ENCODE data around the gene ATRIP. TPM values are rescaled to one million over a fixed set of nuclear protein-coding genes. Genes with fewer than 3 reads are reported as not detected.

The ATRIP gene
- total and polyA plus RNA-seq, 9 donors: 3.9 to 11.4 (median 6.4) TPM

DNA sequence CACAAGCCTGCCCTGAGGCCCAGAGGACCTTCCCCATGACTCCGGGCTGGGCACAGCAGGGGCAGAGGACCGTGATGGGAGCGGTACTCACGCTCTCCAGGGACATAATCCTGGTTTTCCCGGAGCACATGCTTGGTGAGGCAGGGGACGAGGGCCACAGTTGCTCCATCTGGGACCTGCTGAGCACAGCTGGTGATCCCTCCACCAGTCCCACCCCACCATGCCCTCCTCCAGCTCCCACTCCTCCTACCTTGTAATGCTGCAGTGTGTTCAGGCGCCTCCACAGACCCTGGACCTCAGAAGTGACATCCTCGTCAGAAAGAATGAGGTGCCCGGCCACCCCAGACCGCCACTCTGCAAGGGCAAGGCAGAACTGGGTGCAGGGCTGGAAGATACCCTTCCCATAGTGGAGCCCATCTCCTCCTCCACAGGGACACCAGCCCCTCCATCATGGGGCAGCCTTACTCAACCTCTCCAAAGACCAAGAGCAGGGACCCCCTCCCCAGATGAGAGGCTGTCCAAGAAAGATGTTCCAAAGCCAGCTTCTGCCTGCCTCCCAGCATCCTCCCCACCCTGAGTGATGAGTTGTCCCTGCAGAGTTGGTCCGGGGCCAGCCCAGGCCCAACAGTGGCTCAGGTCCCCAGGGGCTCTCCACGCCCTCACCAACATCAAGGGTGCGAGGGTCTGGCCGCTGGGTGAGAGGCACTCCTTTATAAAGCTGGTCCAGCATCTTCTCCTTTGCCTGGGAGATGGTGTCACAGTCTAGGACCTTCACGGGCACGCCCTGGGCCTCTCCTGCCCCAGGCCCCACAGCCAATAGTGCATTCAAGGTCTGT is 36.1 kb upstream of the ATRIP start:
- peak in 4 of 5 donors; percentile 14 to 24 (median 18) for DNase-seq
- intact Hi-C loops (cut with DNase I): no loop called here
- Histone ChIP-seq H3K27me3 (no peaks in the 10 kb centered on the region), H3K36me3 (no peaks in the 10 kb centered on the region), H3K4me3 (no peak overlapping the region), H3K9me3 (no peaks in the 10 kb centered on the region), H3K27ac (no peak overlapping the region), H3K4me1 (ENCODE audit: insufficient read depth) (no peaks in the 10 kb centered on the region)
- WGBS, 3 donors: 94 to 97% (median 94%) methylated on average over 16 of the region's 16 CpGs
- TF ChIP-seq CTCF (IDR thresholded peaks at IDR 0.05) (no peak), EP300 (IDR thresholded peaks at IDR 0.05) (no peak), POLR2A (IDR thresholded peaks at IDR 0.05) (no peak)

GRCh38 chr3:48411041-48411588 is 35.4 kb upstream of the ATRIP start:
- H3K36me3 ChIP-seq: no peaks in the 10 kb centered on the region
- H3K27ac ChIP-seq: no peak overlapping the region
- TF ChIP-seq POLR2A (IDR thresholded peaks at IDR 0.05) (no peak), CTCF (IDR thresholded peaks at IDR 0.05) (no peak), EP300 (IDR thresholded peaks at IDR 0.05) (no peak)

GRCh38 chr3:48411606-48412374 is 34.7 kb upstream of the ATRIP start:
- H3K4me3 ChIP-seq: no peak overlapping the region
- intact Hi-C loops (cut with DNase I): no loop called here
- H3K9me3 ChIP-seq: no peaks in the 10 kb centered on the region
- no peak overlapping the region for H3K27ac ChIP-seq
- no peaks in the 10 kb centered on the region for H3K4me1 ChIP-seq (ENCODE audit: insufficient read depth)
- no peak for TF ChIP-seq POLR2A (IDR thresholded peaks at IDR 0.05)
- no peak for TF ChIP-seq CTCF (IDR thresholded peaks at IDR 0.05)
- TF ChIP-seq EP300 (IDR thresholded peaks at IDR 0.05): no peak
- peak in 1 of 5 donors; percentile 11 for DNase-seq
- no peaks in the 10 kb centered on the region for H3K27me3 ChIP-seq
- WGBS, 3 donors: 90 to 94% (median 91%) methylated on average over 11 of the region's 11 CpGs
- no peaks in the 10 kb centered on the region for H3K36me3 ChIP-seq

More at GRCh38 chr3:48411041-48411588, 35.4 kb upstream of the ATRIP start:
- H3K27me3 ChIP-seq: no peaks in the 10 kb centered on the region
- peak in 1 of 5 donors; percentile 13 for DNase-seq
- H3K4me3 ChIP-seq: no peak overlapping the region
- H3K9me3 ChIP-seq: no peaks in the 10 kb centered on the region
- no peaks in the 10 kb centered on the region for H3K4me1 ChIP-seq (ENCODE audit: insufficient read depth)
- intact Hi-C loops (cut with DNase I): no loop called here
- 92 to 95% (median 94%) methylated on average over 9 of the region's 9 CpGs for WGBS, 3 donors

DNA sequence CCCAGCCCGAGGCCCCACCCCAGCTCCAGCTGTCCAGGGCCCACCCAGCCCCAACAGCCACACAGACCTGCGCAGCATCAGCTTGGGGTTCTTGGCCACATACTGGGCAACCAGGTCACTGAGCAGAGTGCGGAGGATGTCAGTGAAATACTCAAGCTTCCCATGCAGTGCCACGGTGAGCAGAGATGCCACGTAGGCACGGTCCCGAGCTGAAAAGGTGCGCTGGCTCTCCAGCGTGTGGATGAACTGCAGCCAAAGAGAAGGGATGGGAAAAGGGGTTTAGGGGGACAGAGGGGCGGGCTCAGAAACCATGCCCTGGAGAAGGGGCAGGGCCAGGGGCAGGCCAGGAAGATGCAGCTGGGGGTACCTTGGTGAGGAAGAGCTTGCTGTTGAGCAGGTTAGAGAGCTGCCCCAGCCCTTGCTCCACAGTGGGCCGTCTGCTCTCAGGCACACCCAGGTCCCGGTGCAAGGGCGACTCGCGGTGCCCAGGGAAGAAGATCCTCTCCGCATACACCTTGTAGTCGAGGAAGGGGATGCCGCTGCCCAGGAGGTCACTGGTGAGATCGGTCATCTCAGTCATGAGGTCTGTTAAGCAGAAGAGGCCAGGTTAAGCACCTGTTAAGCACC is 34.0 kb upstream of the ATRIP start:
- intact Hi-C loops (cut with DNase I): no loop called here
- DNase-seq: peak in 2 of 5 donors; percentile 7 to 31
- H3K9me3 ChIP-seq: no peaks in the 10 kb centered on the region
- H3K27me3 ChIP-seq: no peaks in the 10 kb centered on the region
- no peaks in the 10 kb centered on the region for H3K36me3 ChIP-seq
- TF ChIP-seq EP300 (IDR thresholded peaks at IDR 0.05) (no peak), CTCF (IDR thresholded peaks at IDR 0.05) (no peak), POLR2A (IDR thresholded peaks at IDR 0.05) (no peak)
- 89 to 91% (median 89%) methylated on average over 19 of the region's 19 CpGs for WGBS, 3 donors
- no peak overlapping the region for H3K4me3 ChIP-seq
- H3K4me1 ChIP-seq (ENCODE audit: insufficient read depth): no peaks in the 10 kb centered on the region
- H3K27ac ChIP-seq: no peak overlapping the region
